GM19468 (cell line): ENCODE measurements around the gene NET1.
"Not testable (repeated sequence)": the region's sequence is repeated elsewhere in the genome, so short reads cannot be mapped to it uniquely, and the experiment has no call there.

Experiments
- ATAC-seq: cut with Tn5 transposase; IDR thresholded peaks from one replicate; pipeline ENCODE4 v1.9.1; 2021; ENCODE audit warnings: mild to moderate bottlenecking, moderate library complexity, moderate number of reproducible peaks; ENCODE audit not compliant: unreplicated experiment; ENCODE audit errors: extremely low read depth

NET1 gene

DNA sequence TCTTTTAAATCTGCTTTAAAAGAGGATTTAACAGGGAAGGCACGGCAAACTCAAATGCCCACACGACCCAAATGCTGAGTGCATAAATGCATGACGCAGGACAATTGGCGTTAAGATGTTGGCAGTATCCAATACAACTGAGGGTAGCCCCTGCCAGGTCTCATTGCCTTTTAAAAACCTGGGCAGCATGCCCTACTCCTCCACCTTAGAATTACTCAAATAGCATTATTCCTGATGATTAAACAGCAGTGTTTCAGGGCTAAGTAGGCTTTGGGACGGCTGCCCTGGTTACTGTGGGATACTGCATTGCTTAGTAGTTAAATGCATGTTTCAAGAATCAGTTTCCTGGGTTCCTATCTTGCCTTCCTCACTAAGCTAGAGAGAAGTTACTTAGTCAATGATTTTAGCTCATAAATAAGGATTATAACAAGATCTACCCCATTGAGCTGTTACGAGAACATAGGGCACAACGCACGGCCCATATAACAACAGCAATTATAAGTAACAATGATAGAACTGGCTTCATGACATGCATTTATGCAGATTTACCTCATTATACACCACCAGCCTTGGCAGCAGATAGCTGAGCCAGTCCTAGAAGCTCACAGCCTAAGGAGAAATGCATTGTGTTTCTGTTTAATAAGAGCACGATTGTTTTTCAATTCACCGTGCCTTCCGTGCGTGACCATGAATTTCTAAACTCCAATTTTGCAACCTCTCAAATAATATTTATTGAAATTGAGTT is 15.6 kb upstream of the NET1 start:
- ATAC-seq, result no peak

DNA sequence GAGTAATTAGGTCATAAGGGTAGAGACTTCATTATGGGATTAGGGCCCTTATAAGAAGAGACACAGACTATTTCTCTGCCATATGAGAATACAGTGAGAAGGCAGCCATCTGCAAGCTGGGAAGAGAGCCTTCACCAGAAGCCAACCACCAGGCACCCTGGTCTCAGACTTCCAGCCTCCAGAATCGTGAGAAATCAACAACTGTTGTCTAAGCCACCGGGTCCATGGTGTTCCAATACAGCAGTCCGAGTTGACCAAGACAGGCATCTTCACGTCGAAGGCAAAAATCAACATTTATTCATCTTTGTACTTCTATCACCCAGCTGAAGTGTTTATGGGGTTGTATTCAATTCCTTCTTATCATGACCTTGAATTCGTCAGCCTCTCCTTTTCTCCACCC is 13.0 kb upstream of the NET1 start:
- ATAC-seq, result no peak

DNA sequence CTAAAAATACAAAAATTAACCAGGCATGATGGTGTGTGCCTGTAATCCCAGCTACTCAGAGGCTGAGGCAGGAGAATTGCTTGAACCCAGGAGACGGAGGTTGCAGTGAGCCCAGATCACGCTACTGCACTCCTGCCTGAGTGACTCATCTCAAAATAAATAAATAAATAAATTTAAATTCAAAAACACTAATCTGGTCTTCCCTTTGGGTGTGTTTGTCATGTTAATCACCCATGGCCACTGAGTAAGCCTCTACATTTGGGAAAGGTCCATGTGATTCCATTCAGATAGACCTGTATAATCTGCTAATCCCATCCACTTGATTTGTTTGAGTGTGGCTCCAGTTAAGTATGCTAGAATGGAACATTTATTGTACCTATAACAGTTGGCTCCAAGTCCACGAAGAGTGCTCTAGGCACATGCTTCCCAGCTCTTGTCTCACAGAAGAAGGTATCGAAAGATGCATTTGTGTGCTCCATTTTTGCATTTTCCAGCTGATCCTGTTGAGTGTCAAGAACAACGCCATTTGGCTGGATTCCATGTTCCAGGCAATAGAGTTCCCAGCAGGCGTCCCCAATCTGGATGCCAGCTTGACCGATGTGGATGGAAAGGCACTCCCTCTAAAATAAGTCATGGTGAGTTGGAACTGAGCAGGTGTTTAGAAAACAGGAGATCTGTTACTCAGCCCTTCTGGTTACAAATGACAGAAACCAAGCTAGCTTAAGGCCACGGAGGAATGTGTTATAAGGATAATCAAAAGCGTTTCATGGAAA is 11.7 kb upstream of the NET1 start:
- no peak for ATAC-seq

DNA sequence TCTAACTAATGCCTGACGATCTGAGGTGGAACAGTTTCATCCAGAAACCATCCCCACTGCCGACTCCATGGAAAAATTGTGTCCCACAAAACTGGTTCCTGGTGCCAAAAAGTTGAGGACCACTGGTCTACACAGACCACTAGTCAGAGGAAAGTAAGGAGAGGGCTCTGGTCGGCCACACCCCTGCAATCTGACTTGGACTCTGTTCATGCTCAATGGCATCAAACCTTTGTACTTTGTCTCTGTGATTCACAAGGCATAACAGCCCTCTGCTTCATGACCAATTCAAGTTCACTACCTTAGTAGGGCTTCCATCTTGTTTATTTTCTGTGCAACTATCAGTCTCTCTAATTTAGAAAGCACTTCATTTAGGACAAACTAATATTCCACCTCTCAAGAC is 9.6 kb upstream of the NET1 start:
- no peak for ATAC-seq

DNA sequence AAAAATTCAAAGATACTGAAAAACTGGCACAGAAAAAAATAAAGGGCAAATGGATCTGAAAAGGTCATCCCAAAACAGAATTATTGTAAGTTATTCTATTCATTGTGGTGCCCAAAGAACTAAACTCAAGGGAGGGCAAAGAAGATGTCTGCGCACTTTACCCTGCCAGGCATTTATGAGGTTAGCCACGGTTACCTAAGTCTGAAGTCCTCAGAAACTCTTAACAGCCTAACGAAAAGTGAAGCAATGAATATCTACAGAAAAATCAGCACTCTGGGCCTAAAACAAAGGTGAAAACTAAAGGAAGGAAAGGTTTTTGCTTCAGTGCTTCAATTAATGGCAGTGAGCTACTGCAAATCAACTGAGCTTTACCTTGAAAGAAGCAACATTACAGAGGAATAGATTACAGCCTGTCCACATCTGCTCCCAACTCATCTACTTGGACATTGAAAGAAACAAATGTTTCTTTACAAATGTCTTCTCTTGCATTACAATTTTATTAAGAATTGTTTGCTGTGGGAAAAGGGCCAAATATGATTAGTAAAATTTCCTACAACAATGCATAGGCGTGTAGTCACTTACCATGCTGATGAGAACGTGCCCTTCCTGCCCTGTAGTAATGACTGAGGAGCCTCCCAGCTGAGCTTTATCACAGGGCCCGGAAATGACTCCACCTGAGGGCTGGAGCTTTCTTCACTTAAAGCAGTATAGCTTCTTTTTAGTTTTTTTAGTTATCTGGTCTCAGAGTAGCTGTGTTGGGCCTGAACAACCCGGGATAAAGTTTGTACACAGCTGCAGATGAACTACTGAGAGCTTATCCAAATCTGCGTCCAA is 7.9 kb upstream of the NET1 start, which contains the start of gene TUBAL3:
Gene TUBAL3, minus strand, starts transcription at position 621 of the 834 bp plus-strand sequence. Its CDS starts 36 bp downstream, at position 585.
- no peak for ATAC-seq

DNA sequence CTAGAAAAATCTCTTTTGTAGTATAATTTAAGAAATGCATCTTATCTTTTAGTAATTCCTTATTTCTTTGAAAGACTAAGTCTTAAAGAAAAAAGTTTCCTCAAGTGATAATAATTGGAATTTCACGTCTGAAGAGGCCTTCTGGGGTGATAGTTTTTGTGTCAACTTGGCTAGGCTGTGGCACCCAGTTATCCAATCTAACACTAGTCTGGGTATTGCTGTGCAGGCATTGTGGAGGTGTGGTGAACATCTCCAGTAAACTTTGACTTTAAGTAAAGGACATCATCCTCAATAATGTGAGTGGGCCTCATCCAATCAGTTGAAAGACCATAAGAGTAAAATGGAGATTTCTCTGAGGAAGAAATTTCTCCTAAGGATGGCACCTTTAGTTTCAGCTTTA is 5.4 kb upstream of the NET1 start:
- no peak for ATAC-seq

DNA sequence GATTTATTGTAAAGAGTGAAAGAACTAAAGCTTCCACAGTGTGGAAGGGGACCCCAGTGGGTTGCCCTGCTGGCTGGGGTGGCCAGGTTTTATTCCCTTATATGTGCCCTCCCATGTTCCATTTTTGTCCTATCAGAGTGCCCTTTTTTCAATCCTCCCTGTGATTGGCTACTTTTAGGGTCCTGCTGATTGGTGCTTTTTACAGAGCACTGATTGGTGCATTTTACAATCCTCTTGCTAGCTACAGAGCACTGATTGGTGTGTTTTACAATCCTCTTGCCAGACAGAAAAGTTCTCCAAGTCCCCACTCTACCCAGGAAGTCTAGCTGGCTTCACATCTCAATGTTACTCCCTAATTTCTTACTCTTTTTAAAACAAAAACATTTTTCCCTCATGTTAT is 1.6 kb upstream of the NET1 start:
- not testable (repeated sequence) for ATAC-seq

DNA sequence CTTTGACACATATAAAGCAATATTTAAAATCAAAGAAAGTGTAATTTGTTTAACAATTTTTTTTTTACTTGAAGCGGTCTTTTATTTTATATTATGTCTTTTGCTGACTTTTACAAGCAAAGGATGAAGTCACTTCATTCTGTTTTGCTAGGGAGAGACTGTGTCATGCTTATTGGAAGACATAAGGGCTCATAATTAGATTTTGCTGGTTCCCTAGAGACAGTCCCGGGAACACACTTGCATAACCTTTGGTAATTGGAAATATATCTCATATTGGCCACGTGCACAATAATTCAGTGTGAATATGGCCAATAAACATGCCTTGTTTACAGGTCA is 448 bp upstream of the NET1 start:
- no peak for ATAC-seq

DNA sequence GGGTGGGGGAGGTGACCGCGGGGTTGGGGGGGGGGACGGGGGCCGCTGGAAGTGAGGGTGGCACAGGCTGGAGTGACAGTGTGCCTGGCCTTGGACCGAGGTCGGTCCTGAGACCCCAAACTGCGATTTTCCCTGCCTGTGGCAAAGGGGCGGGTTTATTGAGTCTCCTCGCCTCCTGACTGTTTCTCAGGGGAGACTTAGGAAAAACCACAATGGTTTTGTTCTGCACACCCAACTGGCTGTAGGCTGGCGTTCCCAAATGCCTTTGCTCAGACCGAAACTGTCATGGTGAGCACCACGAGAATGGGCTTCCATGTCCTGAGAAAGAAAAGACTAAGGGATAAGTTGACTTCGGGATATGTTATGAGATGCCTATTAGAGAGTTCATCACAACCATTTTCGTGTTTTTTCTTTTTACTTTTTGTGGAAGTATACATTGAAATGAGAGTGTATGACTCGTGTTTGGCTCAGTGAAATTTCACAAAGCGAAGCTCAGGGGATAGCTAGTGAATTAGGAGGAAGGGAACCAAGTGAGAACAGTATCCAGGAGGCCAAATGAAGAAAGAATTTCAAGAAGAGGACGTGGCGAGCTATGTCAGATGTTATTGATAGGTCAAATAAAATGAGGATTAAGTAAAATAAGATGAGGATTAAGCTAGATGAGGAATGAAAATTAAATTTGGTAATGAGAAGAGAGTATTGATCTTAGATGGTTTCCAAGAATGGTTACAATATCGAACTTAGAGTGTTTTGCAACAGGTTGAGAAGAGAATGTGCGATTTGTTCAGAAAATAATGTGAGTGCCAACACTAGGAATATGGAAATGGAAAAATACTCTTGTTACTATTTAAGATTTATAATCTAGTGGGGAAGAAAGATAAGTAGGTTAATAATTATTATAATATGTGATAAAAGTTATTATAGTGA is 918 bp downstream of the NET1 start:
- ATAC-seq, result no peak

DNA sequence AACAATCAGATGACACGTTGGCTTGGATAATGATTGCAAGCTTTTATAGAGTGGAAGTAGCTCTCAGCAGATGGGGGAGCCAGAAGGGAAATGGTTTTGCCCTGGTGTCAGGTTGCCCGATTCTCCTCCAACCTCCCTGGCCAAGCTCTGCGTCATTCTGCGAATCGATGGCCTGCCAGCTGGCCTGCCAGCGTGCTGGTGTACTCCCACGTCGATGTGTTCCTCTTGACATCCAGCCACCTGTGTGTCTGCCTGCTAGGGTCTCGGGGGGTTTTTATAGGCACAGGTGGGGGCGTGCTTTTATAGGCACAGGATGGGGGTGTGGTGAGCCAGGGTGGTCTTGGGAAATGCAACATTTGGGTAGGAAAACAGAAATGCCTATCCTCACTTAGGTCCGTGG is 4.6 kb downstream of the NET1 start:
- ATAC-seq, result no peak

DNA sequence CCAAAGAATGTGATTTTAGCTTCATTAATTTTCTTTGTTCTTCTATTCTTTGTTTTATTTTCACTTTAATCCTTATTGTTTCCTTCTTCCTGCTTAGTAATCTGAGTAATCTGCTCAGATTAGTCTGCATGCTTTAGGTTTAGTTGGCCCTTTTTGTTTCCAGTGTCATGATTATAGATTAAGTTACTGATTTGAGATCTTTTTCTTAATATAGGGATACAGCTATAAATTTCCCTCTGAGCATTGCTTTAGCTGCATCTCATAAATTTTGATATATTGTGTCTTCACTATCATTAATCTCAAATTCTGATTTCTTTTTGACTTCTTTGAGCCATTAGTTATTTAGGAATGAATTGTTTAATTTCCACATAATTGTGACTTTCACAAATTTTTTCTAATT is 6.2 kb downstream of the NET1 start:
- ATAC-seq, result no peak

DNA sequence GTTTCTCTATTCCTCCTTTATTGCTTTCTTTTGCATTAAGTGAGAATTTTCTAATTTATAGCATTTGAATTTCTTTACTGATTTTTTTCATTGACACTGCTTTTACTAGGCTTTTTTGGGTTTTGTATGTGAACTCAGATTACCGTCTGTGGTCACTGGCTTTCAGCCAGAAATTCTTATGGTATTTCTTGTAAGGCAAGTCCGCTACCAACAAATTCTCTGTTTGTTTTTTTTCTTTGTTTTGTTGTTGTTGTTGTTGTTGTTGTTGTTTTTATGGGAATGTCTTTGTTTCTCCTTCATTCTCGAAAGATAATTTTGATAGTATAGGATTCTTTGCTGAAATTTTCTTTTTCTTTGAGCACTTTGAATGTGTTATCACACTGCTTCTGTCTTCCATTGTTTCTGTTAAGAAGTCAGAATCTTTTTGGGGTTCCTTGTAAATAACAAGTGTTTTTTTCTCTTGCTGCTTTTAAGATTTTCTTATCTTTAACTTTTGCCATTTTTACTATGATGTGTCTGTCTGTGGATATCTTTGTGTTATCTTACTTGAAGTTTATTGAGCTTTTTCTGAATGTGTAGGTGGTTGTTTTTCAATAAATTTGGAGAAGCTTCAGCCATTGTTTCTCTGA is 7.2 kb downstream of the NET1 start:
- ATAC-seq, result no peak

DNA sequence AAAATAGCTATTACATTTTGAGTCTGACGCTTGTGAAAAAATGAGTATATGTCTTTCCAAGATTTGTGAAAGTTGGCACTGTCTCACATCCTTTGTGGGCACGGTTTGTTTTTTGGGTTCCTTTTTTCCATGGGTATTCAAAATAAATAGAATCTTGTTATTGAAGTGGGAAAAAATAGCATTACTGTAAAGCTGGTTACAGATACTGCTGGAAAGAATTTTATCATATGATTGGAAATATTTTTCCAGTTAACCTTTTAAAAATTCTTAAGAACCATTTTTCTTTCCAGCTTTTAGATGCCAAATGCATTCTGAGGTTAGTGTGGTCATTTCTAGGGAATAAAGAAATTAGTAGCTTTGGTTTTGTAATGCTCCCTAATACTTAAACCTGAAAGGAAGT is 11.4 kb downstream of the NET1 start:
- ATAC-seq, result no peak

DNA sequence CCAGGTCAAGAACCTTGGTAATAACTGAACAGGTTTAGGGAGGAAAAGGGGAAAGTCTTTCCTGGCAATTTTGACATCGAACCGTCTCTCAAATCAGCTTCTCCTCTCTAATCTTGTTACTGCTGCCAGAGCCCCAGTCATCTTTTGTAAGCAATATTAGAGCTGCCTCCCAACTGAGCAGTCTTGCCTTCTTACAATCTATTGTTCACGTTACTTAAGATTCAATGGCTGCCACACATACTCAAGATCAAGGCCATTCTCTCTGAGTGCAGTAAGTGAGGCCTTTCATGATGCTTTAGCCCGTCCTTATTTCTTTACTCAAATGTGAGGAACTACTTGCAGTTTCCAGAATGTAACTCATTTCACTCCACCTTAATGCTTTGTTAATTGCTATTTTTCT is 12.4 kb downstream of the NET1 start:
- ATAC-seq, result no peak

DNA sequence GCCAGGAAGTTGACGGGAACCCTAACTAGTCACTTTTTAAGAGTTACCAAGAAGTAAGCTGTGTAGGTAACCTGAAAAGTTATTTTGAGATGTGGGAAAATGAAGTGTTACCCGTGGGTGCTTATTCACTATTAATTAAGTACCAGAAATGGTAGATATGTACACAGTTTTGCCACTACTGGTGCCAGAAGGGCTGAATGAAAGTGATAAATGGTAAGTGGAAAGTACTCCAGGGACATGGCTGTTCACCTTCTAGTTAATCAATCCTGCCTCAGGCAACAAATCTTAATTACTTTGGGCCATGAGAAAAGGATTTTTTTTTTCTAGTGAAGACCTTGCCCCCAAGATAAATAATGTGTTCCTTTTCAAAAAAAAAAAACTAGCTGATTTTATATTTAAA is 15.8 kb downstream of the NET1 start:
- ATAC-seq, result no peak

DNA sequence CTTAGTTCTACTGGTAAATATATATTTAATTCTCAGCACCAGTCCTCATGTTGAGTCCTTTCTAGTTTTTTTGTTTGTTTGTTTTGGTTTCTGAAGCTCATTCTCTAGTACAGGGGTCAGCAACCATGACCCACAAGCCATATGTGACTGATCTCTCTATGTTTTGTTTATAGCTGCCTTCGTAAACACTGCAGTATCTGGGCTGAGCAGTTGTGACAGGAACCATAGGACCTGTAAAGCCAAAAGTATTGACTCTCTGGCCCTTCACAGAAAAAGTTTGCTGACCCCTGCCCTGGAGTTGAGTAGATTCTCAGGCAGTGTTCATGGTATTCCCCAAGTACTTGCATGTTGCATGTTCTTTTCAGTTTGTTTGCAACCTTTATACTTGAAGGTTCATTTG is 20.8 kb downstream of the NET1 start:
- ATAC-seq, result no peak

DNA sequence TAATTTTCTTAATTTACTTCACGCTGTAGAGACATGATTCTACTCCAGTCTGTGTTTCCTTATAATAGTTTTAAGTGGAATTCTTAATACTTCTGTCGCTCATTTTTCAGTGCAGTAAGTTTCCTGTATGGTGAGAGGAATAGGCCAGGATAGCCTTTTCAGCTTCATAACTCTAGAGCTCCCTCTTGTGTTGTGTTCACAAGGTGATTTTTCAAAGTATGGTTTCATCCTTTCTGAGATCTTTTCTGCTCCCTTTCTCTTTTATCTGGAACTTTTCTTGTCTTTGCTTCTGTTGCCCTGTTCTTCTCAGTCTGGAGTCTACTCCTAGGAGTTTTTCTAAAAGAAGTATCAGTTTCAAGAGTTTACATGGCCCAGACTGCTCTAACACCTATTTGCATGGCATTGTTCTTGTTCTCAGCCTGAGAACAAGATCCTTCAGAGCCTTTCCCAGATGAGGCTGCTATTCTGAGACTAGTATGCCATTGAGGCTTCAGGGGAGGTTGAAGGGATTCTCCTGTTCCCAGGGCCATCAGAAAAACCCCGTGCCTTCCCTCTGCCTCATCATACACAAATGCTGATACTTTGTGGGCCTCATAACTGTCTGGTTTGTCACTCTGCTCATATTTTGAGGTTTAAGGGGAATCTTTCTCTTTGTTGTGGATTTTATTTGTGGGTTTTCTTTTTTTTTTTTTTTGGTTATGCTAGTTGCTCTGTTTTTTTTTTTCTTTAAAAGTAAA is 21.8 kb downstream of the NET1 start:
- ATAC-seq, result no peak

DNA sequence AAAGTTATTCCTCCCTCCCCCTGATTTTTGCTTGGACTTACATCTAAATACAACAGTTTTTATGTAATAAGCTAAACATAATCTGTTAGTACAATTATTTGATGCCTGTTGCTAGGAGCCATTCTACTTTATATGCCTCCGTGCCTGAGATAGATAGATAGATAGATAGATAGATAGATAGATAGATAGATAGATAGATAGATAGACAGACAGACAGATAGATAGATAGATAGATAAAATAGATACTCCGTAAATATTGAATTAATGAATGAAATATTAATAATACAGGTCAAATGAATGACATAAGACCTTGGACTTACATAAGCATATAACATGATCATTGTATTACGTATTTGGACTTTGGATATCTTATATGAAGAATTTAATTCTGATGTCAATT is 23.0 kb downstream of the NET1 start:
- ATAC-seq, result no peak

DNA sequence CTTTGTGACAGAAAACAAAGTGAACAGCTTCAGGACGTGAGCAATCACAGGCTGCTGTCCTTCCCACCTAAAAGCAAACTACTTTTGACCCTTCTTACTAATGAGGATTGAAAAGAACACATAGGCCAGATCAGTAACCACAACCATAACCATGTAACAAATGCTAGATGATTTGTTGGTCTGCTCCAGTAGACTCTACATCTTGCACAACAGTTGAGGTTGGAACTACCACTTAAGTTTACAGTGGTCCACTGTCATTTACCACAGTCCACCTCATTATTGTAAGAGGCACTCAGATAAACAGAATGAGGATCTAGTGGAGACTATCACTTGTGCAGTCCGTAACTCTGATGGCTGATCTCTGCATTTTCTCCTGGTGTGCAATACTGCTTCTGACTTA is 27.8 kb downstream of the NET1 start:
- ATAC-seq, result no peak
